Activated T-helper 1 cell treated with Interleukin-2 at 50 U/mL for 16 hours (primary cell): Measurements from ENCODE around the gene RARG.
A peak's percentile ranks its signal among the peaks of the same experiment; 100 is the strongest.

Experiments used
- DNase-seq: peaks from one replicate; pipeline ENCODE4 v3.0.0-alpha.2; 2020; ENCODE audit warnings: low read depth

Gene RARG

DNA sequence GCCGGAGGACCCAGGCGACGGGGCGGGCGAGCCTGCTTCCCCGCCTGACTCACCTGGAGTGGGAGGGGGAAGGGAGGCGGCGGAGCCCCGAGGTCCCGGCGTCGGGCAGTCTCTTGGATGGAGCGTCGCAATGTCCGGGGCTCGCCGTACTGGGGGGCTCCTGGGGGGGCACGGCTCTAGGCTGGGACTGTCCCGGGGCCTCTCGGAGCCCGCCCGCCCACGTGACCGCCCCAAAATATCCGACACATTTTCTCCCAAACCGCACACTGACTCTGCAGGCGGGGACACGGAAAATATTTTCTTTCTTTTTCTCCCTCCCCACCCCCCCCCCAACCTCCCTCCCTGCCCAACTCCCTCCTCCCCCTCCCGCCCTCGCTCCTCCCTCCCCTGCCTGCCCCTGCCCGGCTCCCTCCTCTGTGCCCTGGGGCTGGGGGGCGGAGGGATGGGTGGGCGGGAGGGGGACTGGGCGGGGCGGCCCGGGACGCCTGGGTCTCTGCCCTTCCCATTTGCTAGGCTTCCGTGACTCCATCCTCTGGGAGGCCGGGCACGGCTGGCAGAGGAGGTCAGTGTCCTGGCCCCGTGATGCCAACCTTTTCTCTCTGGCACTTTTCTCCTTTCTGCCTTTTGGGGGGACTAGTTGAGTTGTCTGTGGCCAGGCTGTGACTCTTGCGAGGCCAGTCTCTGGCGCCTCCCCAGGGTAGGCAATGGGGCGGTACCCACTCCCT is at the start of gene RARG:
Gene RARG, minus strand, starts transcription at position 289 of the 725 bp plus-strand sequence. CDS start 4,664 bp downstream, outside the sequence.
- peak; percentile 45 for DNase-seq

DNA sequence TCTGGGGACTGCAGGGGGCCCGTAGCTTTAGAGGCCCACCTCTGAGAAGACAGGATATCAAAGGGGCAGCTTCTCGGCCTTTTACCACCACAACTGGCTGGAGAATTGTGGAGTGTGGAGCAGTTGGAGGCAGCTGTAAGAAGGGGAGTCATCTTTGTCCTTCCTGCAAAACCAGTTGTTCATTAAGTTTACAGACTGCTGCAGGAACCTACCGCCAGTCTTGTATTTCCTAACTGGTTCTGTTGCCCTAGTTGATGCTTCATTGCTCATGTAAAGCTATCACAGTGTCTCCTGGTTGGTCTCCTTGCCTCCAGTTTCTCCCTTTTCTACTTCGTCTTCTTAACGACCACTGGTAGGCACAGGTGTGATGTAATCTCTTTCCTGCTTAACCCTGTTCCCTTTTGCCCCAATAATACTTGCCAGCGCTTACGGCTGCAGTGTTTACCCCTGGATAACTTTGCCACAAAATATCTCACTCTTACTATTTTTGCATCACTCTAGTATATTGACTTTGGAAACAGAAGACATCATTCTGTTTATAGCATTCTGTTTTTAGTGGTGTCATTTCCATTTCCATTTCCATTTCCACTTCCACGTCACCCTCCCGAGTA is 48.0 kb upstream of the RARG start:
- no peak for DNase-seq

DNA sequence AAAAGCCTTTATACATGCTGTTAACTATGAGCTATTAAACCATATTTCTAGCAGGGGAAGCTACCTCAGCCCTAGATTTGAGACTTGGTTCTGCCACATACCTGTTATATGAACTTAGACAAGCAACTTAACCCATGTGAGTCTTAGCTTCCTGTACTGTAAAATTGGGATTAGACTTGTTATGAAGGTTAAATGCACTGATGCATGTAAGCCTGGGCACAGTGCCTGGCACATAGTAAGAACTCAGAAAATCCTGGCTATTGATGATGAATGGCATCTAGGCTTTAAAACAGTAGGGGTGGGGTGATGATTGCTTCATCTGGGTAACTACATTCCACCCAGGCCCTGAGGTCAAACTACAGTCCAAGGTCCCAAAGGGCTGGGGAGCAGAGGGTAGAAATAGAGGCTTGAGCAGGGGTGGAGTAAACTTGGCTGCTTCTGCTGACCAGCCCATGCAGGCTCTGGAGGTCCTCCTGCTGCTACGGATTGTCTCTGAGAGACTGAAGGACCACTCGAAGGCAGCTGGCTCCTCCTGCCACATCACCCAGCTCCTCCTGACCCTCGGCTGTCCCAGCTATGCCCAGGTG is 47.4 kb upstream of the RARG start:
- no peak for DNase-seq

DNA sequence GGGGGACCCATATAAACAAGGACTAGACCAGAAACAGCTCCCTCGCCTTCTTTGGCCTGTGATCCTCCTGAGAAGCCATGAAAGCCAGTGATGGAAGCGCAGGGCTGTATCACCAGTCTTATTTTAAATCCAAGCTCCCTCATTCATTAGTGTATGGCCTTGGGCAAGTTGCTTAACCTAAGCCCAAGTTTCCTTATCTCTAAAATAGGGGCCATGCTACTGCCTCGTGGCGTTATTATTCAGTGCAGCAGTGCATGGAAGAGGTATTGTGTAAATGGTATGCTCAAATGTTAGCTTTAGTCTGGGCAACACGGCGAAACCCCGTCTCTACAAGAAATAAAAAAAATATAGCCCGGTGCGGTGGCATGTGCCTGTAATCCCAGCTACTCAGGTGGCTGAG is 46.0 kb upstream of the RARG start:
- no peak for DNase-seq

DNA sequence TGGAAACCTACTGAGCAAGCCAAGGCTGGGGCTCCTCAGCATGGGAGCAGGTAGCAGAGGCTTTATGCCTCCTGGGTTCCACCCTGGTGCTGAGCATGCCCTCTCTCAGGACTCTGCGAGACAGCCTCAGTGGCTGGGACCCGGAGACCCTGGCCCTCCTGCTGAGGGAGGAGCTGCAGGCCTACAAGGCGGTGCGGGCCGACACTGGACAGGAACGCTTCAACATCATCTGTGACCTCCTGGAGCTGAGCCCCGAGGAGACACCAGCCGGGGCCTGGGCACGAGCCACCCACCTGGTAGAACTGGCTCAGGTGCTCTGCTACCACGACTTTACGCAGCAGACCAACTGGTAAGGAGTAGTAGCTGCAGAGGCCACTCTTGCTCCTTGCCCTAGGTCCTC is 44.5 kb upstream of the RARG start:
- DNase-seq, result no peak

DNA sequence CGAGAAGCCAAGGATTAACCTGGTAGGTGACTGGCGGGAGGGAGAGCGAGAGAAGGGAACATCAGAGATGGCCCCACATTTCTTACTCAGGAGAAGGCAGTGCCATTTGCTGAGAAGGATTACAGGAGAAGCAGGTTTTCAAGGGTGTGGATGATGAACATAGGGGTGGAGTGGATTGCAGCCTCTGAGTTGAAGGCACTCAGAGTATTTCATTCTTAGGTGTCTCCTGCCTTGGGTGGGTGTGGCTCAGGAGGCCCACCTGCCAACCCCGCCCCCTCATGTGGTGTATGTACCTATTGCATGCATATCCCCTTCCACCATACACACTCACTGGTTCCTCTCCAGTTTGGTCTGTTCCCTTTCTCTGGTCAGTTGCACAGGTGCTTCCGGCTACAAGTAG is 42.4 kb upstream of the RARG start:
- no peak for DNase-seq

DNA sequence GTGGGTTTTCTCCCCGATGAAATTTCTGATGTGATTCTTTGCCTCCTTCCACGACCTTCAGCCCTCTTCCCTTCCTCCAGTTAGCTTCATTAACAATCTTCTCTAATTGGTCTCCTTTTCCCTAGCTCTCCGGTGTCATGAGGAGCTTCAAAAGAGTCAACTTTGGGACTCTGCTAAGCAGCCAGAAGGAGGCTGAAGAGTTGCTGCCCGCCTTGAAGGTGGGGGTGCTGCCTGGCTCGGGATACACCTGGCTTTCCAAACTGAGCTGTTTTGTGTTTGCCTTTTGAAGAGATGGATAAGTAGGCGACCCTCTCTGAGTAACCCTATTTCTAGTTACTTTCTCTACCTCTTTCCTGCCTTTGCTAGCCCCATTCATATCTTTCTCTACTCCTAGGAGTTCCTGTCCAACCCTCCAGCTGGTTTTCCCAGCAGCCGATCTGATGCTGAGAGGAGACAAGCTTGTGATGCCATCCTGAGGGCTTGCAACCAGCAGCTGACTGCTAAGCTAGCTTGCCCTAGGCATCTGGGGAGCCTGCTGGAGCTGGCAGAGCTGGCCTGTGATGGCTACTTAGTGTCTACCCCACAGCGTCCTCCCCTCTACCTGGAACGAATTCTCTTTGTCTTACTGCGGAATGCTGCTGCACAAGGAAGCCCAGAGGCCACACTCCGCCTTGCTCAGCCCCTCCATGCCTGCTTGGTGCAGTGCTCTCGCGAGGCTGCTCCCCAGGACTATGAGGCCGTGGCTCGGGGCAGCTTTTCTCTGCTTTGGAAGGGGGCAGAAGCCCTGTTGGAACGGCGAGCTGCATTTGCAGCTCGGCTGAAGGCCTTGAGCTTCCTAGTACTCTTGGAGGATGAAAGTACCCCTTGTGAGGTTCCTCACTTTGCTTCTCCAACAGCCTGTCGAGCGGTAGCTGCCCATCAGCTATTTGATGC is 36.9 kb upstream of the RARG start:
- DNase-seq, result no peak

DNA sequence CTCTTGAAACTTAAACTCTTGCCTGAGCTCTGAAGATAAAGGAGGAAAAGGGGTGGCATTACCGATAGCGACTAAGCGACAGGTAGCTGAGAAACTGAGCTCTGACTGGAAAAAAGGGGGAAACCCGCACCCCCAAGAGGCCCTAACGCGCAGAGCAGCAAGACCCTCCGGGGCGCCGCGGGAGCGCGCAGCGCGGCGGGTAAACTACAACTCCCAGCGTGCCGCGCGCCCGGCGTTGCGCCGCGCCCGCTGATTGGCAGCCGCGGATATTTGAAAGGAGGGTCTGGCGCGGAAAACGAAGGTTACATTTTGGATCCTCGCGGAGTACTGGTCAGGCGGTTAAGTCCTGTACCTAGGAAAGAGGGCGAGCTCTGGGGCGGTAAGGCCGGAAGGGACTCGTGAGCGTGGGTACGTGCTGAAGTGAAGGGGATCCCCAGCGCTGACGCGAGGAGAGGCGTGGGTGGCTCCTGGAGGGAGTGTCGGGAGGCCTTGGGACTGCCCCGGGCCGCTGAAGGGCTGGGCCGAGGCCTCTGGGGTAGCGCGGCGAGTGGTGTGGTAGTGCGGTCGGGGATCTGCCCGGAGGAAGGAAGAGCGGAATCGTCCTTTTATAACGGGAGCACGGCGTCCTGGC is 36.1 kb upstream of the RARG start, which contains the start of gene ESPL1:
Gene ESPL1, plus strand, starts transcription at position 301 of the 631 bp plus-strand sequence. CDS start 468 bp downstream, outside the sequence.
- peak; percentile 70 for DNase-seq

DNA sequence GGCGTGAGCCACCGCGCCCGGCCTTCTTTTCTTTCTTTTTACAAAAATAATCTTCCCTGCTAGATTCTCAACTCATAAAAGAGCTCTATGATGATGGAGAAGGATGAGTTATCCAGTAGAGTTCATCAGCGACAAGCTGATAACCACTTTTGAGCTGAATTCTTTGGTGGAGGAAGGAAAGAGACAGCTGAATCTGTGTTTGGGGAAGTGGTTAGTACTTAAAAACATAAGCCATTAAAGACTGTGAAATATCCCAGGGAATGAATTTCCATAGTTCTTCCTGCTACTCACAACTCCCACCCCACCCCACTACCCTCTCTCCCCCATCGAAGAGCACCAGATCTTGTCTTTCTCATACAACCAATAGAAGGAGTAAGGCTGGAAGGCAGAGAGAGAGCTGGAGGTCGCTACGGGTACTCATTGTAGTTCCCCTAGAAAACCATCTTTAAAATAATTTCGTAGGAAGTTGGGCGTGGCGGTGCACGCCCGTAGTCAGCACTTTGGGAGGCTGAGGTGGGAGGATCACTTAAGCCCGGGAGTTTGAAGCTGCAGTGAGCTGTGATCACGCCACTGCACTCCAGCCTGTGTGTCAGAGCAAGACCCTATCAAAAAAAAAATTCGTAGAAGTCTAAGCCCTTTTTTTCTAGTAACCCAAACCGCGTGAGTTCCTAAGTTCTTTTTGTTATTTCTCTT is 35.4 kb upstream of the RARG start:
- DNase-seq, result no peak

DNA sequence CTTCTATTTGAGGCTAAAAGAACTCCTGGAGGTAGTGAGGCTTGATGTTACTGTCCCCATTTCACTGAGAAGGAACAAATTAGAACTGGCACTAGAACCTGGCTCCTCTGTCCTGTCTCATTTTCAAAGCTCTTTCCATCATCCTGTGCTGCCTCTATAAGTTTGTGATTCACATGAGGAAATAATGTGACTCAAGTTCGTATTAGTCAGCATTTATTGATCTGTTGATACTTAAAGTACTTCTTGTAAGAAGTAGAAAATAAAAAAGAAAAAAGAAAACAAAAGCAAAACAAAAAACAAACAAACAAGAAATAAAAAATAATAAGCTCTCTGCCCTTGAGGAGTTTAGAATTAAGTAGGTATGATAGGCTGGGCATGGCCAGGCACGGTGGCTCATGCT is 33.8 kb upstream of the RARG start:
- DNase-seq, result no peak

DNA sequence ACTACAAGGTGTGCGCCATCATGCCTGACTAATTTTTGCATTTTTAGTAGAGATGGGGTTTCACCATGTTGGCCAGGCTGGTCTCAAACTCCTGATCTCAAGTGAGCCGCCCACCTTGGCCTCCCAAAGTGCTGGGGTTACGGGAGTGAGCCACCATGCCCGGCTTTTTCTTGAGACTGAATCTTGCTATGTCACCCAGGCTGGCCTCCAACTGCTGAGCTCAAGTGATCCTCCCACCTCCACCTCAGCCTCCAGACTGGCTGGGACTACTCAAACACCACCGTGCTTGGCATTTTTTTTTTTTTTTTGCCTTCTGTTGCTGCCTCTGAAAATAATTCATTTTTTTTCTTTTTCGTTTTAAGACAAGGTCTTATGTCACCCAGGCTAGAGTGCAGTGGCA is 27.9 kb upstream of the RARG start:
- DNase-seq, result no peak

DNA sequence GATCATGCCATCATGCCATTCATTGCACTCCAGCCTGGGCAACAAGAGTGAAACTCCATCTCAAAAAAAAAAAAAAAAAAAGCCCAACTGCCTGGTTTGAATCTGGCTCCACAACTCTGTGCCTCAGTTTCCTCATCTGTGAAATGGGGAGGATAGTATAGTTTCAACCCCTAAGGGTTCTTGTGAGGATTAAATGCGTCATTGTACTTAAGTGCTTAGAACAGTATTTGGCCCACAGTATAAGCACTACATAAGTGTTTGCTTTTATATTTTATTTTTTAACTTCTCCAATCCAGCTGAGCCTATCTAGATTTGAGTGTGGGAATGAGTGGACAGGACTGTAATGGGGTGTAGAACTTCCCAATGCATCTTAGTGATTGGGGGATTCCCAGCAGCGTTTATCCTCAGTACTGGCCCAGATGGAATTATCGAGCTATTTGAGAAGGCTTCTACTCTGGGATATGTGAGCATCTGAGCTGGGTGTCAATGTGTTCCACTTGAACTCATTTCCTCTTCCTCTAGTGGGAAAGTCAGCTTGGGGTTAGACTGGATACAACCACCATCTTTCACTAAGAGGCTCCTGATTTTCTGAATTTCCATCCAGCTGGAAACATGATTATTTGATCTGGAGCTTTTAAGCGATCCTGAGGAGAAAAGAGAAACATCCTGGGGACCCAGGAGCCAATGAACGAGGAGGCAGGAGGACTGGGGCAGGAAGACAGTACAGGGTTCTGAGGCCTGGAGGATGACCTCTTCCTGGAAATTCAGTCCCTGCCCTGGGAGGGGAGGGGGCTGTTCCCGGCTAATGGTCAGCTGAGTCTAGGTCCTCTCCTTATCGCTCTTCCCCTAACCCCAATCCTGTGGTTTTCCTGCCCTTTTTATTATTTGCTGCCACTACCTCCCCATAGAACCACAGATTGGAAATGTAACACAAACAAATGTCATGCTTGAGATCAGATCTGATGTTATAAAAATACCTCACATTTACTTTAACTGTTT is 26.8 kb upstream of the RARG start:
- no peak for DNase-seq

DNA sequence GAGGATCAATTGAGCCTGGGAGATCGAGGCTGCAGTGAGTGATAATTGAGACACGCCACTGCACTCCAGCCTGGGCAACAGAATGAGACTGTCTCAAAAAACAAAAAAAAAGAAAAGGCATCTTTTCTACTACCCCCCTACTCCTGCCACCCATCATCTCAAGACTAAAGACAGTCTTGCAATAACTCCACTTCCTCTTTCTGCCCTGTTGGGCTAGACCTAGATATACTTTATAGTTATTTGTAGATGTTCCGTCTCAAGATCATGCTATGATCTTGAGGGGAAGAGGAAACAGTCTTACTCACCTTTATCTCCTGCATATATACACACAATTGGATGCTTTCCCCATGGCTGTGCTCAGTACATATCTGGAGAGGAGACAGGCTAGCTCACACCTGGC is 24.0 kb upstream of the RARG start:
- no peak for DNase-seq

DNA sequence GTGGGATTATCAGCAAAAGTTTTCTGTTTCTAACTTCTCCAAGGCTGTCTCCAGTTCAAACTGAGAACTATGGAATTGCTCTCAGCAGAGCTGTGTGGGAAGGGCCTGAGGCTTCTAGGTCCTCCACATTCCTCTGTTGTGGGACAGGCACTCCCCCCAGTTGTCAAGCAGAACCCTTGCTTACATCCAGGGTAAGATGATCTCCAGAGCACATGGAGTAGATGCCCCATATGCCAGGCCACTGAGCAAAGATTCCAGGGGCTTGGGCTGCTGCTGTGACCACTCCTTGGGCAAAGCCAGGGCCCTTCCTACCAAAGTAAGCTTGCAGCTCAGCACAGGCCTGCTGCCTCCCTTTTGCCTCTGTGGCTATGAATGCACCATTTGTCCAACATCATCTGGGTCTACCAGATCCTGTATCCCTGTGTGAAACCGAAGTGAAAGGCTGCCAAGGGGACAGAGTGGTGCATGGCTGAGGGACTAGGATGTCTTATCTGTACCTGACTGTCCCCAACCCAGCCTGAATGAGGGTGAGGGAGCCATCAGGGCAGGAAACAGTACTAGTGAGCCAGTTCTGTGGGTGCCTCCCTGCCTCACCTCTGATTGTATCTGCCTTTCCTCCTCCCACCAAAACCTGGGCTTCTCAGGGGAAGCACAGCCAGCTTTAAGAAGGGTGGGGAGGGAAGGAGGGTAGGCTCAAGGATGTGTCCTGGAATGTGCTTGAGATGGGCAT is 23.0 kb upstream of the RARG start:
- no peak for DNase-seq

DNA sequence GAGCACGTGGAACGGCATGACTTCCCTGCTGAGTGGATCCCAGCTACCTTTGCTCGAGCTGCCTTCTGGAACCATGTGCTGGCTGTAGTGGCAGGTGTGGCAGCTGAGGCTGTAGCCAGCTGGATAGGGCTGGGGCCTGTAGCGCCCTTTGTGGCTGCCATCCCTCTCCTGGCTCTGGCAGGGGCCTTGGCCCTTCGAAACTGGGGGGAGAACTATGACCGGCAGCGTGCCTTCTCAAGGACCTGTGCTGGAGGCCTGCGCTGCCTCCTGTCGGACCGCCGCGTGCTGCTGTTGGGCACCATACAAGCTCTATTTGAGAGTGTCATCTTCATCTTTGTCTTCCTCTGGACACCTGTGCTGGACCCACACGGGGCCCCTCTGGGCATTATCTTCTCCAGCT is 21.3 kb upstream of the RARG start:
- no peak for DNase-seq

DNA sequence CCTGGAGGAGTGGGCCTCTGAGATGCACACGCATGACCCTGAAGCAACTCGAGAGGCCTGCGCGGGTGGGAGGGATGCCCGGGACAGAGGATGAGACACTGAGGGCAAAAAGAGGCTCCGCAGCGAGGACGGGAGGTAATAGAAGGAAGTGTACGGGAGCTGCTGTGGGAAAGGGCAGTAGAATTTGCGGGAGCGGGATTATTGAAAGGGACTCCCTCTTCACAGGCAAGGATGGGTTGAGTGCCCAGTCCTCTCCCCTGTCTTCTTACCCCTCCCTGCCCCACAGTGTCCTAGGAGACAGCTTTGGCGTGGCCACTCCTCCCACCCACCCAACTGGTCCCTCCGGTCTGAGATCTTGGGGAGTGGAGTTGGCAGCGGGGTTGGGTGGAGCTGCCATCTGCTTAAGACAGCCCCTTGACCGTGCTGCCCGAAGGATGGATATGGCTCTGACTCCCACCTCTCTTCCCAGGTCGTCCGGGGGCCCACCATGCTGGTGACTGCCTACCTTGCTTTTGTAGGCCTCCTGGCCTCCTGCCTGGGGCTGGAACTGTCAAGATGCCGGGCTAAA is 20.4 kb upstream of the RARG start:
- DNase-seq, result no peak

DNA sequence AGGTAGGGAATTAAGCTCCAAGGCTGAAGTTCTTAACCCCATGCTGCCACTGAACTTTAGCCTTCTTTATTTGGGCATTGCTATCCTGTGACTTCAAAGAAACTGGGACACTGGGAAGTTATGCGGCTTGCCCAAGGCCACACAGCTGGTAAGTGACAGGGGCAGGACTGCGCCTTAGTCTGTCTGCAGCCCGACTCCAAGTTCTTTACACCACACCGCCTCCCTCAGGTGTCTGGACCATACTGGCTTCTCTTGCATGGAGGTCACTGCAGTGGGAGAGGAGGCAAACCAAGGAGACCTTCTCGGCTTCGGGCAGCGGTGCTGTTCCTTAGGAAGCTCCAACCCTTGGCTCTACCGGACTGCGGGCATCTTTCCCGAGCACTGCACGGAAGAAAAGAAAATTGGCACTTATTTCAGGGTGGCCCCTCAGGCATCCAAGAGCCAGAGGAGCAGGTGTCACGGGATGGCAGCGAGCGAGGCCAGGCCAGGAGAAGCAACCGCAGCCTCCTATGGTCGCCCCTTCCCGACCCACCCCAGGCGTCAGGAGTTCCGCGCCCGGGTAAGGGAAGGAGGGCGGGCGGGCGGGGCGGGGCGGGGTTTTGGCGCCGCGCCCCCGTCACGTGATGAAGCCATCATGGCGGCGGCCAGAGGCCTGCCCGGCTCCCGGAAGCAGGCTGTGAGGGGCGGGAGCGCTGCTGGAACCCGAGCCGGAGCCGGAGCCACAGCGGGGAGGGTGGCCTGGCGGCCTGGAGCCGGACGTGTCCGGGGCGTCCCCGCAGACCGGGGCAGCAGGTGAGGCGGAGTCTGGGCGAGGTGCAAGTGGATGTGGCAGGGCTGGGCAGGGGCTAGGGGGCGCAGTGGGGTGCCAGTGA is 19.7 kb upstream of the RARG start:
- peak; percentile 58 for DNase-seq

DNA sequence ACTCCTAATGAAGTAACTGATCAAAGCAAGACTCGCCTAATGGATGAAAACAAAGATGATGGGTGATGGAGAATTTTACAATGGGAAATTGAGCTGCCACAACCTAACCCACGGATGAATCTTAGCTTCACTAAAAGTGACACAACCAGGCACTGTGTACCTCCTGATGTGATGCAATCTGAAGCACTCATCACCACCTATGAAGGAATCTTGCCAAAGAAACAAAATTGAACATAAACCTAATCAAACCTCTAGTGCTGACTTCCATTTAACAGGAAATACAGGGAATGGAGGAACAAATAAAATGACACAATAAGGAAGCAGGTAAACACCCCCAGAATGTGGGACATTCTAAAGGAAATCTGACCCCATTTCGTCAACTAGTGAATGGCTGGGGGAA is 13.3 kb upstream of the RARG start:
- DNase-seq, result no peak
